K562 (cell line): ENCODE data around the gene TAF10.

Source experiments
- EP300 ChIP-seq: IDR thresholded peaks from 2 replicates; pipeline ENCODE4 v1.6.1; 2012; ENCODE audit warnings: low read length, improper control_type of control experiment
- STAG1 ChIP-seq: sonication (generic); formaldehyde crosslinking; IDR thresholded peaks from 2 replicates; pipeline ENCODE4 v1.5.0; 2020; ENCODE audit warnings: missing genetic modification reagents, borderline replicate concordance
- TF ChIP-seq, protein P1 (sequence below), 3 experiments: IDR thresholded peaks in 2 of 3; conservative IDR thresholded peaks in 1 of 3; 2 replicates each; pipeline ENCODE4 v1.5.1; 2011 to 2012; ENCODE audit warnings: low read length in 3 of 3, mild to moderate bottlenecking in 3 of 3, control low read depth in 2 of 3, improper control_type of control experiment in 1 of 3, inconsistent platforms in 1 of 3, low read depth in 1 of 3, mixed read lengths in 1 of 3, moderate library complexity in 1 of 3; ENCODE audit not compliant: insufficient read depth in 2 of 3
- TF ChIP-seq, protein P2 (sequence below): sonication (generic); formaldehyde crosslinking; IDR thresholded peaks from 2 replicates; pipeline ENCODE4 v1.9.0; 2022; ENCODE audit warnings: mild to moderate bottlenecking, missing genetic modification reagents

DNA sequence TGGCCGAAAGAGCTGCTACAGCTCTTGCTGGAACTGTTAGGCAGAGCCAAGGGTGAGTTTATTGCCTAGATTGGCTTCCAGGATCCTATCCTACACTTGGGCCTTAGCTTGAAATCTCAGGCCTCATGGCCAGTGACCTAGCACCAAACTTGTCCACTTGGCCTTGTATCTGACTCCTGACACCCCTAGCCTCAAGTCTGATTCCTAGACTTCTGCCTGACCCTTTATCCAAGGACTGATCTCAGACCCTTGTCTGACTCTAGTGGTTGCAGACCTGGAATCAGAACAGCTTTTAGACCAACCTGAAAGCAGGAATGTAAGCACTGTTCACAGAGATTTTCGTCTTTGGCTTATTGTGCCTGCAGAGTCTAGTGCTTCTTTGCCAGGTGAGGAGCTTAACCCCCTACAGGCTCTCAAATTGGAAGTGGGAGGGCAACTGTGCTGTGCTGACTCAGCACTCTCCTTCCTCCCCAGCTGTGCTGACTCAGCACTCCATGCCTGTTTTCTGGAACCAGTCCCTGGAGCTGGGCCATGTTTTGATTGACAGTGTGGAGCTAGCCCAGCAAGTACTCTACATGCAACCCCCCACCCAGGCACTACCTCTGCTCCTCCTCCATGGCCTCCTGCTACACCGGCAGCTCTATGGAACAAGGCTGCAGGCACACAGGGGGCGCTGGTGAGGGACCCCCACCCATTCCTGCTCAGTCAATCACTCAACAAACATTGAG, 43.7 kb downstream of the TAF10 start:
- TF ChIP-seq STAG1 (CRISPR knock-in tag), result no peak
- TF ChIP-seq, protein P1, sequence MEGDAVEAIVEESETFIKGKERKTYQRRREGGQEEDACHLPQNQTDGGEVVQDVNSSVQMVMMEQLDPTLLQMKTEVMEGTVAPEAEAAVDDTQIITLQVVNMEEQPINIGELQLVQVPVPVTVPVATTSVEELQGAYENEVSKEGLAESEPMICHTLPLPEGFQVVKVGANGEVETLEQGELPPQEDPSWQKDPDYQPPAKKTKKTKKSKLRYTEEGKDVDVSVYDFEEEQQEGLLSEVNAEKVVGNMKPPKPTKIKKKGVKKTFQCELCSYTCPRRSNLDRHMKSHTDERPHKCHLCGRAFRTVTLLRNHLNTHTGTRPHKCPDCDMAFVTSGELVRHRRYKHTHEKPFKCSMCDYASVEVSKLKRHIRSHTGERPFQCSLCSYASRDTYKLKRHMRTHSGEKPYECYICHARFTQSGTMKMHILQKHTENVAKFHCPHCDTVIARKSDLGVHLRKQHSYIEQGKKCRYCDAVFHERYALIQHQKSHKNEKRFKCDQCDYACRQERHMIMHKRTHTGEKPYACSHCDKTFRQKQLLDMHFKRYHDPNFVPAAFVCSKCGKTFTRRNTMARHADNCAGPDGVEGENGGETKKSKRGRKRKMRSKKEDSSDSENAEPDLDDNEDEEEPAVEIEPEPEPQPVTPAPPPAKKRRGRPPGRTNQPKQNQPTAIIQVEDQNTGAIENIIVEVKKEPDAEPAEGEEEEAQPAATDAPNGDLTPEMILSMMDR (IDR thresholded peaks at IDR 0.05 in 2 of 3, conservative IDR thresholded peaks at IDR 0.05 in 1 of 3; ENCODE audit: insufficient read depth in 2 of 3, low read depth in 1 of 3, low read length in 3 of 3), result peak; percentile 21 to 50 (median 36); a peak in 5 of 6 replicates
- peak; percentile 64; the same call in 1 of the 2 replicates for TF ChIP-seq EP300
- TF ChIP-seq, protein P2, sequence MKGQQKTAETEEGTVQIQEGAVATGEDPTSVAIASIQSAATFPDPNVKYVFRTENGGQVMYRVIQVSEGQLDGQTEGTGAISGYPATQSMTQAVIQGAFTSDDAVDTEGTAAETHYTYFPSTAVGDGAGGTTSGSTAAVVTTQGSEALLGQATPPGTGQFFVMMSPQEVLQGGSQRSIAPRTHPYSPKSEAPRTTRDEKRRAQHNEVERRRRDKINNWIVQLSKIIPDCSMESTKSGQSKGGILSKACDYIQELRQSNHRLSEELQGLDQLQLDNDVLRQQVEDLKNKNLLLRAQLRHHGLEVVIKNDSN (CRISPR knock-in tag), result peak; percentile 45; the same call in 1 of the 2 replicates
